Osteoblast (primary cell): ENCODE measurements around the gene CIB2. TPM values are rescaled to one million over a fixed set of nuclear protein-coding genes. Genes with fewer than 3 reads are reported as not detected.
"Not testable (repeated sequence)": the region's sequence is repeated elsewhere in the genome, so short reads cannot be mapped to it uniquely, and the experiment has no call there.

Experiments used
- DNase-seq: peaks from one replicate; pipeline ENCODE4 v3.0.0; 2011; ENCODE audit warnings: low spot score, mixed read lengths; ENCODE audit not compliant: insufficient read length; ENCODE audit errors: missing footprints
- H2AFZ ChIP-seq: 2 replicates; pipeline ENCODE4 v1.6.0; 2011; ENCODE audit warnings: mild to moderate bottlenecking, low read length
- H3K27ac ChIP-seq: 2 replicates; pipeline ENCODE4 v1.5.1; 2011; ENCODE audit warnings: mild to moderate bottlenecking, low read depth, low read length, moderate library complexity
- H3K27me3 ChIP-seq: 2 replicates; pipeline ENCODE4 v1.6.0; 2012; ENCODE audit warnings: mild to moderate bottlenecking, control low read depth, inconsistent platforms, low read length, moderate library complexity; ENCODE audit not compliant: insufficient read depth
- H3K36me3 ChIP-seq: 2 replicates; pipeline ENCODE4 v1.5.1; 2011; ENCODE audit warnings: mild to moderate bottlenecking, low read length, control low read depth, moderate library complexity; ENCODE audit not compliant: insufficient read depth
- H3K4me1 ChIP-seq: 2 replicates; pipeline ENCODE4 v1.5.1; 2011; ENCODE audit warnings: mild to moderate bottlenecking, low read length, control low read depth, moderate library complexity; ENCODE audit not compliant: insufficient read depth
- H3K4me2 ChIP-seq: 2 replicates; pipeline ENCODE4 v1.6.0; 2011; ENCODE audit warnings: mild to moderate bottlenecking, low read length; ENCODE audit not compliant: insufficient read depth
- H3K4me3 ChIP-seq: fragments of 200-600 bp; sonication (generic); 3 replicates; pipeline ENCODE4 v1.5.1; 2012; ENCODE audit warnings: mild to moderate bottlenecking, low read length, inconsistent platforms; ENCODE audit not compliant: insufficient read depth
- H3K79me2 ChIP-seq: 2 replicates; pipeline ENCODE4 v1.6.0; 2012; ENCODE audit warnings: mild to moderate bottlenecking, low read length, control low read depth, inconsistent platforms; ENCODE audit not compliant: insufficient read depth
- H3K9me3 ChIP-seq: 2 replicates; pipeline ENCODE4 v1.5.1; 2011; ENCODE audit warnings: low read depth, low read length, control low read depth
- H4K20me1 ChIP-seq: 2 replicates; pipeline ENCODE4 v1.6.0; 2012; ENCODE audit warnings: mild to moderate bottlenecking, low read length, control low read depth; ENCODE audit not compliant: insufficient read depth
- CTCF ChIP-seq: IDR thresholded peaks from 2 replicates; pipeline ENCODE4 v1.5.1; 2011; ENCODE audit warnings: mild to moderate bottlenecking, low read depth, low read length, moderate library complexity; ENCODE audit errors: extremely low read depth
- total RNA-seq: library from RNA; depleted of rRNA; stranded (reverse); fragments of >200 nt; gene quantifications from 2 replicates; pipeline ENCODE4 v1.2.3, GENCODE V29; 2012

Gene CIB2
- total RNA-seq, 1 donor: 2.2 TPM

DNA sequence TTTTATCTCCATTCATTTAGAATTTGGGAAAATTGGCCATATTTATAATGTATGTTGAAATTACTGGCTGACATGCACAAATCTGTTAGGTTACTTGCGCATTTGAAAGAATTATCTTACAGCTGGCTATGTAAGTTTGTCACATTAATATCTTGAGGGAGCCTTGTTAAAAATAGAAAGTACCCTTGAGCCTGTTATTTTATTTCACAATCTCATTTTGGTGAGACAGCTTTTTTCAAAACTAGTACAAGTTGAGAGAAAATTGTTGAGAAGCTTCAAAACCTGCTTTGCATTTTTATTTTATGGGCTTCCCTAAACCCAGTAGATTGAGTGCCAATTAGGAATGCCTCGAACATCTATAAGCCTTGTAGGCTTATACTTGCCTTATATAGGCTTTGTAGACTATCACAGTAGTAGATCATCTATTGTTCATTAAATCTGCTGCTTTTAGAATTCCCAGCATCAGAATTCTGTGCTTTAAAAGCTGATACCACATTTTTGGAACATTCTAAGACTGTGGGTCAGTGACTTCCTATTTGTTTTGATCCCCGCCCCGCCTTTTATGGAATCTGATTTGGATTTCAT lies 24.2 kb upstream of the CIB2 start:
- DNase-seq: no peak

DNA sequence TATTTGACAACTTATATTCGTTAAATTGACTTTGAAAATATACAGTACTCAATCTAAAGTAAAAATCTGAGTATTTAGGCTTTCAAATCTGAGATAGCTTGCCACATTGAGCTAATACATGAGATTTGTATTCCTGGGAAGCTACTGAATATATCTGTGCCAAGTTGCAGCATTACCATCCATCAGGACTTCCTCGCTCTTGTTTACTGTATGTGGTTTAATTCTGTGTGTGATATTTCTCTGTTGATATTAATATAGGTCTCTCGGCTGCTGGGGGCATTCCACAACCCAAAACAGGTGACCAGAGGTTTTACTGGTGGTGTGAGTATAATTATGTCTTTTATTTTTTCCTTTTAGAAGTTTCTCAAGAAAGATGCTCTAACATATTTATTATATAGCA lies 23.7 kb upstream of the CIB2 start:
- Histone ChIP-seq H2AFZ (no peak overlapping the region), H3K9me3 (no peaks in the 10 kb centered on the region), H3K36me3 (peaks cover 7% of the 10 kb centered on the region), H3K27ac (no peak overlapping the region), H3K4me3 (no peak overlapping the region), H3K4me2 (peak overlapping the region; percentile 51), H3K4me1 (peaks cover 22% of the 10 kb centered on the region), H3K27me3 (no peaks in the 10 kb centered on the region), H4K20me1 (peaks cover 5% of the 10 kb centered on the region), H3K79me2 (peaks cover 31% of the 10 kb centered on the region)
- TF ChIP-seq CTCF: no peak
- no peak for DNase-seq

More for the DNA sequence above, 24.2 kb upstream of the CIB2 start:
- Histone ChIP-seq H3K36me3 (peaks cover 11% of the 10 kb centered on the region), H4K20me1 (peaks cover under 1% of the 10 kb centered on the region), H2AFZ (no peak overlapping the region), H3K9me3 (no peaks in the 10 kb centered on the region), H3K27ac (peak overlapping the region; percentile 7), H3K4me3 (peak overlapping the region; percentile 6), H3K79me2 (peaks cover 26% of the 10 kb centered on the region), H3K4me1 (peaks cover 18% of the 10 kb centered on the region), H3K27me3 (no peaks in the 10 kb centered on the region), H3K4me2 (peak overlapping the region; percentile 51)
- no peak for TF ChIP-seq CTCF

- not testable (repeated sequence) for H3K27ac ChIP-seq, H3K27me3 ChIP-seq, H3K4me3 ChIP-seq, H3K9me3 ChIP-seq, DNase-seq, H3K4me2 ChIP-seq, H2AFZ ChIP-seq, H3K36me3 ChIP-seq
- peaks cover 10% of the 10 kb centered on the region for H4K20me1 ChIP-seq
- peaks cover 29% of the 10 kb centered on the region for H3K4me1 ChIP-seq
- peaks cover 44% of the 10 kb centered on the region for H3K79me2 ChIP-seq
These were observed 19.8 kb upstream of the CIB2 start for GRCh38 chr15:78151075-78151474.

GRCh38 chr15:78149805-78150751 lies 18.8 kb upstream of the CIB2 start:
- Histone ChIP-seq H3K9me3 (no peaks in the 10 kb centered on the region), H3K4me1 (peaks cover 19% of the 10 kb centered on the region), H3K27me3 (no peaks in the 10 kb centered on the region), H3K4me2 (peak overlapping the region; percentile 89), H3K79me2 (peaks cover 44% of the 10 kb centered on the region), H3K27ac (peak overlapping the region; percentile 25), H2AFZ (peak overlapping the region; percentile 76), H4K20me1 (peaks cover 10% of the 10 kb centered on the region), H3K4me3 (peak overlapping the region; percentile 89), H3K36me3 (no peaks in the 10 kb centered on the region)
- no peak for TF ChIP-seq CTCF
- no peak for DNase-seq
